Right kidney (tissue), 9 donors: Measurements from ENCODE around the gene RAP2A.
A peak's percentile ranks its signal among the peaks of the same experiment; 100 is the strongest.

Experiments
- DNase-seq: peaks from one replicate; pipeline ENCODE4 v3.0.0-alpha.2; 2016
- long read RNA-seq, 8 donors: transcript quantifications; one replicate each; lab custom pipeline, GENCODE V29; 2026

RAP2A gene
- long read RNA-seq, donor 1, full-length matches to known transcripts = 15 of 21 reads
- long read RNA-seq, donor 1, partial matches to known transcripts = 6 of 21 reads
- long read RNA-seq, donor 1, other reads (novel, unspliced or antisense) = 0 of 21 reads
- long read RNA-seq, donor 2, full-length matches to known transcripts = 10 of 18 reads
- long read RNA-seq, donor 2, partial matches to known transcripts = 8 of 18 reads
- long read RNA-seq, donor 2, other reads (novel, unspliced or antisense) = 0 of 18 reads
- long read RNA-seq, donor 3, full-length matches to known transcripts = 7 of 7 reads
- long read RNA-seq, donor 3, partial matches to known transcripts = 0 of 7 reads
- long read RNA-seq, donor 3, other reads (novel, unspliced or antisense) = 0 of 7 reads
- long read RNA-seq, donor 4, full-length matches to known transcripts = 17 of 17 reads
- long read RNA-seq, donor 4, partial matches to known transcripts = 0 of 17 reads
- long read RNA-seq, donor 4, other reads (novel, unspliced or antisense) = 0 of 17 reads
- long read RNA-seq, donor 5, full-length matches to known transcripts = 11 of 16 reads
- long read RNA-seq, donor 5, partial matches to known transcripts = 5 of 16 reads
- long read RNA-seq, donor 5, other reads (novel, unspliced or antisense) = 0 of 16 reads
- long read RNA-seq, donor 6, full-length matches to known transcripts = 15 of 15 reads
- long read RNA-seq, donor 6, partial matches to known transcripts = 0 of 15 reads
- long read RNA-seq, donor 6, other reads (novel, unspliced or antisense) = 0 of 15 reads
- long read RNA-seq, donor 7, full-length matches to known transcripts = 20 of 20 reads
- long read RNA-seq, donor 7, partial matches to known transcripts = 0 of 20 reads
- long read RNA-seq, donor 7, other reads (novel, unspliced or antisense) = 0 of 20 reads
- long read RNA-seq, donor 8, full-length matches to known transcripts = 13 of 18 reads
- long read RNA-seq, donor 8, partial matches to known transcripts = 5 of 18 reads
- long read RNA-seq, donor 8, other reads (novel, unspliced or antisense) = 0 of 18 reads

GRCh38 chr13:97433727-97434396, at the start of gene RAP2A:
Gene RAP2A (plus strand): TSS chr13:97434169. CDS start chr13:97434471, 302 bp downstream.
- peak; percentile 89 for DNase-seq

GRCh38 chr13:97384371-97384770, 49.6 kb upstream of the RAP2A start:
- no peak for DNase-seq

- no peak for DNase-seq
Observed at GRCh38 chr13:97385146-97385545, 48.8 kb upstream of the RAP2A start.

GRCh38 chr13:97385854-97386253, 48.1 kb upstream of the RAP2A start:
- DNase-seq = no peak

- DNase-seq = no peak
Observed at GRCh38 chr13:97386801-97387484, 47.0 kb upstream of the RAP2A start.

GRCh38 chr13:97387485-97387839, 46.5 kb upstream of the RAP2A start:
- no peak for DNase-seq

- DNase-seq = no peak
Observed at GRCh38 chr13:97387890-97388289, 46.1 kb upstream of the RAP2A start.

GRCh38 chr13:97388373-97388772, 45.6 kb upstream of the RAP2A start:
- no peak for DNase-seq

- DNase-seq = no peak
Observed at GRCh38 chr13:97390941-97391600, 42.9 kb upstream of the RAP2A start.

GRCh38 chr13:97392020-97392419, 41.9 kb upstream of the RAP2A start:
- no peak for DNase-seq

GRCh38 chr13:97394542-97394941, 39.4 kb upstream of the RAP2A start:
- no peak for DNase-seq

- no peak for DNase-seq
Observed at GRCh38 chr13:97395447-97396136, 38.4 kb upstream of the RAP2A start.

GRCh38 chr13:97397267-97397666, 36.7 kb upstream of the RAP2A start:
- no peak for DNase-seq

- DNase-seq = no peak
Observed at GRCh38 chr13:97401421-97401820, 32.5 kb upstream of the RAP2A start.

GRCh38 chr13:97403893-97404750, 29.8 kb upstream of the RAP2A start:
- no peak for DNase-seq

- no peak for DNase-seq
Observed at GRCh38 chr13:97407540-97407939, 26.4 kb upstream of the RAP2A start.

GRCh38 chr13:97408938-97409337, 25.0 kb upstream of the RAP2A start:
- DNase-seq = no peak

GRCh38 chr13:97411984-97412383, 22.0 kb upstream of the RAP2A start:
- DNase-seq = no peak

- DNase-seq = no peak
Observed at GRCh38 chr13:97413694-97414093, 20.3 kb upstream of the RAP2A start.

- DNase-seq = no peak
Observed at GRCh38 chr13:97414392-97414791, 19.6 kb upstream of the RAP2A start.
